ENCODE measurements around the gene SLC32A1.

SLC32A1 gene

DNA sequence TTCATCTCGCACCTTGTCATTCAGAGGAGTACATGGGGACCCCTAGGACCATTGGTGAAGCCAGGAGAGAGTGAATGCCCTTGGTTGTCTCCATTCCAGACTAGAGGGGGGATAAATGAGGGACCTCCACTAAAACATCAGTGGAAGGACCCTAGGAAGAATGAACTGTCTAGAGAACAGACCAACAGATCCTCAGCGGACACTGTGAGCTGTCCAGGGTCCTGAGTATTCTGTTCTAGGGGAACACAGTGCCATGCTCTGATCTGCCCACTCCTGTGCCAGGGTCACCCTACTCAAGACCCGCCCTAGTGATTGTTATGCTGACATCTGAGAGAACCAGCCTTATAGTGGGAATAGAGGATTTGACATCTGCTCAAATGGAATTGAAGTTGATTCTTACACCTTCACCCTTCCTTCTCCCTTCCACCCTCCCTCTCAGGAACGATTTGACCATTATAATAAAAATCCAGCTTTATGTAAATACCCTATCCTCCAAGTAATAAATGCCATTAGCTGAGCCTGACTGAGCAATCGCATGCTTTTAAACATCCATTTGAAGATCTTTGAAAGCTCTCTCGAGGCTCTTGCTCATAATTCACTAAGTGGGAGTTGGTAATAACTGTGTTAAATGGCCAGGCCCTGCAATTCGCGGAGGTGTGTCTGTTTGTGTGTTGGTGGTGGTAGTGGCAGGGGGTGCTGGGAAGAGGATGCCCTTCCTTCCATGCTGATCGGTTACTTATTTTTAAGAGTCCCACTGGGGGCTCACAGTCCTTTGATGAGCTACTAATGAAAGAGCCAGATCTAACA, 43.6 kb upstream of the SLC32A1 start:
- H2AFZ ChIP-seq (ENCODE audit: low read length), result no peak overlapping the region

DNA sequence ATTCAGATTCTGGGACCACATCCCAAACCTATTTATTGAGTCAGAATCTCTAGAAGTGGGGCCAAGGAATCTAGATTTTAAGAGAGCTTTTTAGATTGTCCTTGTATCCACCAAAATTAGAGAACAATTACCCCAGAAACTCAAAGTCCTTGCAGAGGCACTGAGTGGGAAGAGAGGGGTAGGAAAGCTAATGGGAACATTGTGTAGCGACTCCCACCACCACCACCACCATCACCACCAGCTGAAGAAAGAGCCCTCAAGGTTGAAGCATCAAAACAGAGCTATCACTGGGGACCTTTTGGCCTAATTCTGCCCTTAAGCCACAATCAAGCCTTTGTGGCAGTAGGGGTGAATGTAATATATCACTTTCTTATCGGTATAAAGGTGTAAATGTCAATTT, 39.0 kb upstream of the SLC32A1 start:
- no peaks in the 10 kb centered on the region for H3K79me2 ChIP-seq (ENCODE audit: insufficient read depth, low read length)
- no peak overlapping the region for H3K9ac ChIP-seq (ENCODE audit: low read depth, low read length, poor library complexity, severe bottlenecking)
- TF ChIP-seq, protein P1, sequence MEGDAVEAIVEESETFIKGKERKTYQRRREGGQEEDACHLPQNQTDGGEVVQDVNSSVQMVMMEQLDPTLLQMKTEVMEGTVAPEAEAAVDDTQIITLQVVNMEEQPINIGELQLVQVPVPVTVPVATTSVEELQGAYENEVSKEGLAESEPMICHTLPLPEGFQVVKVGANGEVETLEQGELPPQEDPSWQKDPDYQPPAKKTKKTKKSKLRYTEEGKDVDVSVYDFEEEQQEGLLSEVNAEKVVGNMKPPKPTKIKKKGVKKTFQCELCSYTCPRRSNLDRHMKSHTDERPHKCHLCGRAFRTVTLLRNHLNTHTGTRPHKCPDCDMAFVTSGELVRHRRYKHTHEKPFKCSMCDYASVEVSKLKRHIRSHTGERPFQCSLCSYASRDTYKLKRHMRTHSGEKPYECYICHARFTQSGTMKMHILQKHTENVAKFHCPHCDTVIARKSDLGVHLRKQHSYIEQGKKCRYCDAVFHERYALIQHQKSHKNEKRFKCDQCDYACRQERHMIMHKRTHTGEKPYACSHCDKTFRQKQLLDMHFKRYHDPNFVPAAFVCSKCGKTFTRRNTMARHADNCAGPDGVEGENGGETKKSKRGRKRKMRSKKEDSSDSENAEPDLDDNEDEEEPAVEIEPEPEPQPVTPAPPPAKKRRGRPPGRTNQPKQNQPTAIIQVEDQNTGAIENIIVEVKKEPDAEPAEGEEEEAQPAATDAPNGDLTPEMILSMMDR (conservative IDR thresholded peaks at IDR 0.05; ENCODE audit: low read length), result no peak
- no peak for TF ChIP-seq EZH2phosphoT487 (IDR thresholded peaks at IDR 0.05; ENCODE audit: borderline replicate concordance)
- no peaks in the 10 kb centered on the region for H4K20me1 ChIP-seq (ENCODE audit: insufficient read depth, low read length, poor library complexity, severe bottlenecking)
- H3F3A ChIP-seq (ENCODE audit: low read depth), result no peaks in the 10 kb centered on the region
- H3K4me1 ChIP-seq (ENCODE audit: insufficient read depth, low read length, poor library complexity, severe bottlenecking), result no peaks in the 10 kb centered on the region
- no peaks in the 10 kb centered on the region for H3K9me3 ChIP-seq (ENCODE audit: insufficient read depth, low read depth, low read length)
- H3K36me3 ChIP-seq (ENCODE audit: insufficient read depth, low read length), result no peaks in the 10 kb centered on the region
- no peak overlapping the region for H3K4me3 ChIP-seq (ENCODE audit: low read length, poor library complexity, severe bottlenecking)
- no peak overlapping the region for H2AFZ ChIP-seq (ENCODE audit: low read length)
- no peaks in the 10 kb centered on the region for H3K27me3 ChIP-seq (ENCODE audit: insufficient read depth, low read length, poor library complexity, severe bottlenecking)
- H3K9me2 ChIP-seq (replicated peaks; ENCODE audit: low read depth, low read length), result no peaks in the 10 kb centered on the region
- H3K4me2 ChIP-seq (ENCODE audit: low read depth, low read length, poor library complexity, severe bottlenecking), result no peak overlapping the region

More for the DNA sequence above, 43.6 kb upstream of the SLC32A1 start:
- H3K9me3 ChIP-seq (ENCODE audit: insufficient read depth, low read depth, low read length), result no peaks in the 10 kb centered on the region
- no peaks in the 10 kb centered on the region for H3K79me2 ChIP-seq (ENCODE audit: insufficient read depth, low read length)
- no peak overlapping the region for H3K9ac ChIP-seq (ENCODE audit: low read depth, low read length, poor library complexity, severe bottlenecking)
- no peaks in the 10 kb centered on the region for H4K20me1 ChIP-seq (ENCODE audit: insufficient read depth, low read length, poor library complexity, severe bottlenecking)
- no peaks in the 10 kb centered on the region for H3K4me1 ChIP-seq (ENCODE audit: insufficient read depth, low read length, poor library complexity, severe bottlenecking)
- no peaks in the 10 kb centered on the region for H3F3A ChIP-seq (ENCODE audit: low read depth)
- H3K4me2 ChIP-seq (ENCODE audit: low read depth, low read length, poor library complexity, severe bottlenecking), result no peak overlapping the region
- TF ChIP-seq, protein P1 (conservative IDR thresholded peaks at IDR 0.05; ENCODE audit: low read length), result no peak
- TF ChIP-seq EZH2phosphoT487 (IDR thresholded peaks at IDR 0.05; ENCODE audit: borderline replicate concordance), result no peak
- no peaks in the 10 kb centered on the region for H3K9me2 ChIP-seq (replicated peaks; ENCODE audit: low read depth, low read length)
- no peak overlapping the region for H3K4me3 ChIP-seq (ENCODE audit: low read length, poor library complexity, severe bottlenecking)
- no peaks in the 10 kb centered on the region for H3K27me3 ChIP-seq (ENCODE audit: insufficient read depth, low read length, poor library complexity, severe bottlenecking)
- H3K36me3 ChIP-seq (ENCODE audit: insufficient read depth, low read length), result no peaks in the 10 kb centered on the region

DNA sequence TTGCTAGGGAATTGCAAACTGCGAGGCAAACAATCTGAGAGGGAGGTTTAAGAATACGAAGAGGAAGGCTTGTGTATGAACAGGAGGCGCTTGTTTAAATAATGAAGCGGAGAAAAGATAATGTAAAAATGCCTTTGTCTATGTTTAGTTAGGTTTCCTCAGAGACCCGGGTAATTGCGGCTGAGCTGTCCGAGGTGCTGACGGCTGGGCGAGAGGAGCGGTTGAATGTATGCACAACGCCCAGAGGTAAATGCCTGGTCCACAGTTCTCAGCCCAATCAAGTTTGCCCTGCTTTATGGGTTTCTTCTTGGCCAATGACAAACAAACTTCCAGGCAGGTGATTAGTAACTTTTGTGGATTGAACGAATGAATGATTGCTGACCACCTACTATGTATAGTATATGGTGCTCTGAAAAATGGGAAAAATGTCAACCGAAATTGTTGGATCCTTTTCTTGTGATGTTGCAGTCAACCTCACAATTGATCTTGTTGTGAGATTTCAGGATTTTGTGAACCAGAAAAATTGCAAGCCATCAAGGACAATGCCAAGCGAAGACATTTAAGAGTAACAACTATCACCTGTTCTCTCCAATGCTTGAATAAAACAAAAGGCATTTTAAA, 38.3 kb upstream of the SLC32A1 start:
- Histone ChIP-seq H3F3A (ENCODE audit: low read depth) (no peaks in the 10 kb centered on the region), H3K4me3 (ENCODE audit: low read length, poor library complexity, severe bottlenecking) (no peak overlapping the region), H3K79me2 (ENCODE audit: insufficient read depth, low read length) (no peaks in the 10 kb centered on the region), H3K4me2 (ENCODE audit: low read depth, low read length, poor library complexity, severe bottlenecking) (no peak overlapping the region), H3K9ac (ENCODE audit: low read depth, low read length, poor library complexity, severe bottlenecking) (no peak overlapping the region), H3K36me3 (ENCODE audit: insufficient read depth, low read length) (no peaks in the 10 kb centered on the region), H3K9me3 (ENCODE audit: insufficient read depth, low read depth, low read length) (no peaks in the 10 kb centered on the region), H3K9me2 (replicated peaks; ENCODE audit: low read depth, low read length) (no peaks in the 10 kb centered on the region), H3K27me3 (ENCODE audit: insufficient read depth, low read length, poor library complexity, severe bottlenecking) (no peaks in the 10 kb centered on the region), H3K4me1 (ENCODE audit: insufficient read depth, low read length, poor library complexity, severe bottlenecking) (no peaks in the 10 kb centered on the region), H4K20me1 (ENCODE audit: insufficient read depth, low read length, poor library complexity, severe bottlenecking) (no peaks in the 10 kb centered on the region), H2AFZ (ENCODE audit: low read length) (no peak overlapping the region)
- TF ChIP-seq, protein P1 (conservative IDR thresholded peaks at IDR 0.05; ENCODE audit: low read length), result no peak
- TF ChIP-seq EZH2phosphoT487 (IDR thresholded peaks at IDR 0.05; ENCODE audit: borderline replicate concordance), result no peak
